NCI-H1417 treated with DMSO at 0.1 percent for 48 hours (cell line): ENCODE measurements around the gene ITGA11.

Experiments
- DNase-seq: peaks from one replicate; lab custom pipeline; 2025; lab: John Stamatoyannopoulos, UW

ITGA11 gene

DNA sequence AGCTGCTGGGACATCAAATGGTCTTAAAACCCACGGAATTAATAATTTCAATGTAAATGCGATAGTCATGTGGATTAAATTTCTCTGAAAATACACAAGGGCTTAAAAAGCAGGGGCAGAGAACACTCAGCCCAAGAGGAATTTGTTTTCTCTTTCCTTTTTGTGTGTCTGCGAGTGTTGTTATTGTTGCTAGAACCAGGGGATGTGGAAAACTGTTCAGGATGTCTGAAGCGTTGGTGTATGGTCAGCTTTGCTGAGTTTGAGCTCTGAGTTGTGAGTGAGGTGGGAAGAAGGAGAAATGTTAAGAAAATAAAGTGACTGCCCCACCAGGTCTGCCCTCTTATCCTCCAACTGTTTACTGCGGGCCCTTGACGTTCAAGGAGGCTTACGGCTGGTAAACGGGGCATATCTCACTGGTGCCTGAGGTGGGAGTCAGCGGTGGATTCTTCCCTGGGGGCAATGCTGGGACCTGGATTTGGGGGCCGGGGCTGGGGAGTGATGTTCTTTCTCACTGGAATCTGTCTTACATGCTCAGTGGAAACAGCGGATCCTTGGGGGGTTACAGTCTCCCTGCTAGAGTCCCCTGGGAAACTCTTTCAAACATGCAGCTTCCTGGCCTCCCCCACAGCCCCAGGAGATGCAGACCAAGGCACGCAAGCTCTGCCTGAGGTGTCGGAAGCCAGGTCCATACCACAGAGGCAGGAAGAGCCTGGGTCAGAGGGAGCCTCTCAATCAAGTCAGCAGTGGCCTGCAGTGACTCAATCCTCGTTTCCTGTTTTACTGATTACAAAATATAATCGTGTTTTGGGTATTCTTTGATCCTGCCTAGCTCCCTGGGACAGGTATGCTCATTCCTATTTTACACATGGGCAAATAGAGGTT, 41.8 kb downstream of the ITGA11 start:
- no peak for DNase-seq

GRCh38 chr15:68389041-68389930, 42.7 kb downstream of the ITGA11 start:
- no peak for DNase-seq

- DNase-seq: no peak
Observed at GRCh38 chr15:68387381-68388143, 44.4 kb downstream of the ITGA11 start.

DNA sequence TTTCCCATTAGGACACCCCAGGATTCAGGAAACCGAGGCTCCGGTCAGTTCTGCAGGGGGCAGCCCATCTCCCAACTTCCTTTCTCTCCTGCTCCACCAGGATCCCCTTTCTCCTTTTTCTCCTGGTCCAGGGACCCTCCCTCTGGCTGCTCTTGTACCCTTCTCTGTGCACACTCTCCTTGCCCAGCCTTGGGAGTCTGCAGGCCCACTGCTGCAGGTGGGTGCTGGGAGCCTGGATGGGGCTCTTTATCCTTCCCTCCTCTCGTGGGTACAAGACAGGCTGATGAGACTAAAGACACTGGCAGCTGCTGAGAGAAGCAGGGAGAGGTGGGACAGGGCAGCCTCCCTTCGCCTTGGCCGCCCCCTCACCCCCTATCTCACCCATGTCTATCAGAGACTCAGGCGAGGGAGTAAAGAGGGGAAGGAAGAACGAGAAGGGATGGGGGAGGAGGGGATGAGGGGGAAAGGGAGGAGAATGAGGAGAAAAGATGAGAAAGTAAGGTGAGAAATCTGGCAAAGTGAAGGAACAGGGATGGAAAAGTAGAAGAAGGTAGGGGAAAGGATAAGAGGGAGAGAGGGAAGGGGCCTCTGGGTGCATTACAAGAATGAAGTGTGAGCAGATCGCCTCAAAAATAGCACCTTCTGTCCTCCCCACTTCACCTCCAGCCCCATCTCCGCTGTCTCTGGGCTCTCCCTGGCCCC, 45.2 kb downstream of the ITGA11 start:
- no peak for DNase-seq

DNA sequence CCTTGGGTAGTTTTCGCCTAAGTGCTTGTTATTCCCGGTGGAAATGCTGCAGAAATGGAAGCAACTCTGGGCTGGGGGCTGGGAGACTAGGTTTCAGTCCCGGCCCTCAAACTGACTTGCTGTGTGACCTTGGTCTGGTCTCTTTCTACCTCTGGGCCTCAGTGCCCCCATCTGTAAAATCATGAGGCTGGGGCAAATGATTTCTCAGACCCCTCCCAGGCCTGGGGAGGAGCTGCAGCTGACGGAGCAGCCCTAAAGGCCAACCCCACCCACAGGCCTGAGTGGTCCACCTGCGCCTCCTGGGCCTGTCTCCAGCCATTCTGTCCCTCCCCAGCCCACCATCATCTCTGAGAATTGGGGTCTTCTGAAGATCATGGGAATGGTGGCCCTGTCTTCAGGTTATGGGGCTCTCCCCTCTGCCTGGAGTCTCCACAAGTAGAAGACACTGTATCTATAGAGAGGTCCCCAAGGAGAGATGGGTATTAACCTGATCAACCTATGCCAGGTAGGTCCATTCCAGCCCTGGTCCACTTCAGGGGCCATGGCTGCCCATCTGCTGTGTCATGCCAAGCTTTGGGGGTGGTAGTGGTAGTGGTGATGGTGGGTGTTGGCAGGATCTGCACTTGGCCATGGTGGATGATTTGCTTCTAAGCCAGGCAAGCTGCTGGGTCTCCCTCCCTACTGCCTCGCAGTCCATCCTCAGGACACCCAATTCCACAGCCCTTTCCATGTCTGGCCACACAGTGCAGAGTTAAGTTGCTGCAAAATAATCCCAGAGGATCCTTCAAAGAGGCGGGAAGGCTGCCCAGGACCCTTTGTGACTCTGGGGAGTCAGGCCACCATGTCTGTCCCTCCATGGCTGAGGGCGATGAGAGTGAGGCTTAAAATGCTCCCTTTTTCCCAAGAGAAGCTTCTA, 46.0 kb downstream of the ITGA11 start:
- DNase-seq: no peak

- no peak for DNase-seq
Observed at GRCh38 chr15:68385240-68385561, 46.8 kb downstream of the ITGA11 start.

GRCh38 chr15:68384451-68385239, 47.3 kb downstream of the ITGA11 start:
- DNase-seq: no peak

- no peak for DNase-seq
Observed at GRCh38 chr15:68383161-68384074, 48.5 kb downstream of the ITGA11 start.

GRCh38 chr15:68382286-68383007, 49.5 kb downstream of the ITGA11 start:
- DNase-seq: no peak

- DNase-seq: no peak
Observed at GRCh38 chr15:68380456-68380855, 51.5 kb downstream of the ITGA11 start.

DNA sequence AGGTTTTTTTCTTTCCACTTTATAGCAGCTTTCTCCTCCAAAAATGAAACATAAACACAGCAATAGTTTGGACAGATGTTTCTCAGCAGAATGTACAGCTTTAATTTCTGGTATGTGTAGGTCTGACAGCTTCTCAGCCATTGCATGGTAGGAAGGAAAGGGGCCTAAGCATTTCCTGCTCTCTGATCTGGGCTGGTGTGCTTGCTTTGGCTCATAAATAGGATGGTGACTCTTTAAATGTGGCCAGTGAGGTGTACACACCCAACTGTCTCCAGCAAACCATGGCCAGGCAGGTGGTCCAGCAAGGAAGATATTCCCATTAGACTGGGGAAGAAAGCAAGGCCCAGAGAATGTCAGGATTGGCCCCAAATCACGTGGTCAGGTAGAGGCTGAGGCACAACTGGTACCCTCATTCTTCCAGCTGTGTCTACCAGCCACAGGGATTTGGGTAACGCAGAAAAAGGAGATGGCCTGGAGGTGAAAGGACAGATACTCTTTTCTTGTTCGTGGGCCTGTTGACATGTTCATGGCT, 52.1 kb downstream of the ITGA11 start:
- DNase-seq: no peak

GRCh38 chr15:68379058-68379758, 52.8 kb downstream of the ITGA11 start:
- no peak for DNase-seq

DNA sequence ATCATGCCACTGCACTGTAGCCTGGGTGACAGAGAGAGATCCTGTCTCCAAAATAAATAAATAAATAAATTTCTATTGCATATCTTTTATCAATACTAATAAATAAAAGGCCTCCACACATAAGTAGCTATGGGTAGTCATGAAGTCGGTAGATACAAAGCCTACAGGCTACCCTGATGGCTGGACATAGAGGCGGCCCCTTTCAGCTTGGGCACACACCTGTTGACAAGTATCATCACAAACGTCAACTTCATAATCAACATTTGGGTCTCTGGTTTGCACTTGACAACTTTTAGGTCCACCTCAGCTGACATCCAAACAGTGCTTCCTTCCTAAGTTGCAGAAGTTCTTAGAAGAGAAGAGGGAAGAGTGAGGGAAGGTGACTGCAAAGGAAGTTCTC, 53.4 kb downstream of the ITGA11 start:
- no peak for DNase-seq

GRCh38 chr15:68377766-68378165, 54.2 kb downstream of the ITGA11 start:
- DNase-seq: no peak

- DNase-seq: no peak
Observed at GRCh38 chr15:68376447-68377060, 55.4 kb downstream of the ITGA11 start.

GRCh38 chr15:68375716-68376220, 56.2 kb downstream of the ITGA11 start:
- DNase-seq: no peak
